ENCODE results near the gene GYPC.

GRCh38 chr2:126620302-126620701, 35.7 kb upstream of the GYPC start:
- TF ChIP-seq EZH2phosphoT487 (IDR thresholded peaks at IDR 0.05; ENCODE audit: insufficient read depth, low read depth) (no peak), EZH2 (IDR thresholded peaks at IDR 0.05; ENCODE audit: insufficient read depth, poor library complexity, severe bottlenecking) (no peak)

Data from GM23248 (cell line).